K562 (cell line): Measurements from ENCODE around the gene TCL1B. TPM values are rescaled to one million over a fixed set of nuclear protein-coding genes. Genes with fewer than 3 reads are reported as not detected.

Experiments
- ATAC-seq: fragments of 200-7000 bp; cut with Tn5 transposase; 3 replicates; pipeline ENCODE4 v1.9.1; 2020; ENCODE audit warnings: moderate library complexity
- BruUV-seq: library from RNA; stranded (reverse); fragments of 400-500 nt; replicated peaks from 2 replicates; lab custom pipeline; 2021; lab: Mats Ljungman, UMichigan
- CTCF ChIA-PET: fragments of 300-600 bp; formaldehyde crosslinking; extraction: SDS; loops from one replicate; lab custom pipeline; 2021; ENCODE audit warnings: low intra/inter-chr PET ratio; lab: Yijun Ruan, JAX
- POLR2A ChIA-PET: fragments of 300-600, 350-650 bp; sonication (Branson Sonifier 250); formaldehyde crosslinking; extraction: SDS; loops from one replicate; lab custom pipeline; 2021; ENCODE audit warnings: antibody characterized with exemption, inconsistent platforms; lab: Yijun Ruan, JAX
- DNase-seq, 4 experiments: peaks; one replicate each; pipeline versions ENCODE4 v3.0.0 to v3.0.0-alpha.2; 2011 to 2018; ENCODE audit warnings: low spot score in 3 of 4, mixed read lengths in 3 of 4; ENCODE audit errors: extremely low read depth in 1 of 4
- FAIRE-seq: peaks from 2 replicates; lab custom pipeline; 2011; peaks lifted over from hg19 to GRCh38; lab: Jason Lieb, UNC
- H2AFZ ChIP-seq: 2 replicates; pipeline ENCODE4 v1.6.0; 2011; ENCODE audit warnings: low read depth, low read length, control low read depth, inconsistent platforms
- H3K27ac ChIP-seq: fragments of 200-600 bp; 3 replicates; pipeline ENCODE4 v1.8.0; 2011; ENCODE audit warnings: low read depth, mild to moderate bottlenecking, control low read depth, inconsistent platforms, low read length, moderate library complexity, mixed read lengths; ENCODE audit errors: extremely low read depth
- H3K27me3 ChIP-seq, 2 experiments: fragments of 300-600 bp in 1 of 2; 2 replicates in 1 of 2; 3 replicates in 1 of 2; pipeline versions ENCODE4 v1.6.0 to v1.8.0; 2011; ENCODE audit warnings: inconsistent platforms in 2 of 2, low read length in 2 of 2, mild to moderate bottlenecking in 1 of 2, mixed read lengths in 1 of 2, moderate library complexity in 1 of 2; ENCODE audit not compliant: control insufficient read depth in 2 of 2, insufficient read depth in 2 of 2
- H3K36me3 ChIP-seq: fragments of 300-600 bp; 3 replicates; pipeline ENCODE4 v1.8.0; 2011; ENCODE audit warnings: mild to moderate bottlenecking, low read length, inconsistent platforms; ENCODE audit not compliant: control insufficient read depth, insufficient read depth
- H3K4me1 ChIP-seq, 2 experiments: fragments of 200-600 bp in 1 of 2; replicated peaks in 1 of 2; 2 replicates in 1 of 2; 3 replicates in 1 of 2; pipeline versions ENCODE4 v1.5.1 to v1.8.0; 2011; ENCODE audit warnings: inconsistent platforms in 2 of 2, low read length in 2 of 2, mild to moderate bottlenecking in 1 of 2, mixed read lengths in 1 of 2, moderate library complexity in 1 of 2; ENCODE audit not compliant: control insufficient read depth in 2 of 2, insufficient read depth in 2 of 2
- H3K4me2 ChIP-seq: 2 replicates; pipeline ENCODE4 v1.6.1; 2011; ENCODE audit warnings: low read length, control low read depth, inconsistent platforms, mixed read lengths; ENCODE audit not compliant: insufficient read depth
- H3K4me3 ChIP-seq: fragments of 200-600 bp; sonication (generic), shearing (Covaris generic); 2 replicates; pipeline ENCODE4 v1.5.1; 2016; ENCODE audit warnings: control low read depth, inconsistent platforms
- H3K79me2 ChIP-seq: fragments of 200-600 bp; 3 replicates; pipeline ENCODE4 v1.8.0; 2011; ENCODE audit warnings: low read length, inconsistent platforms; ENCODE audit not compliant: control insufficient read depth, insufficient read depth
- H3K9ac ChIP-seq, 2 experiments: 2 replicates each; pipeline versions ENCODE4 v1.6.0 to v1.6.1; 2011; ENCODE audit warnings: low read depth in 2 of 2, low read length in 2 of 2, control low read depth in 1 of 2, inconsistent platforms in 1 of 2, mild to moderate bottlenecking in 1 of 2, mixed read lengths in 1 of 2; ENCODE audit not compliant: insufficient read depth in 1 of 2
- H3K9me1 ChIP-seq: one replicate; pipeline ENCODE4 v1.6.0; 2011; ENCODE audit warnings: inconsistent platforms, mild to moderate bottlenecking, low read length, moderate library complexity; ENCODE audit not compliant: control insufficient read depth, insufficient read depth
- H3K9me3 ChIP-seq: replicated peaks from 2 replicates; pipeline ENCODE4 v1.5.1; 2011; ENCODE audit warnings: low read depth, low read length, inconsistent platforms; ENCODE audit not compliant: control insufficient read depth, insufficient read depth
- H4K20me1 ChIP-seq: replicated peaks from 2 replicates; pipeline ENCODE4 v1.6.1; 2011; ENCODE audit warnings: low read length, inconsistent platforms, mixed read lengths; ENCODE audit not compliant: control insufficient read depth, insufficient read depth
- ATF7 ChIP-seq: fragments of 450-650 bp; IDR thresholded peaks from 2 replicates; pipeline ENCODE4 v1.7.1; 2014; ENCODE audit warnings: mild to moderate bottlenecking, moderate library complexity
- EHMT2 ChIP-seq: fragments of 450-650 bp; IDR thresholded peaks from 2 replicates; pipeline ENCODE4 v1.6.1; 2018; ENCODE audit warnings: antibody characterized with exemption
- FOXM1 ChIP-seq, 2 experiments: fragments of 450-650 bp in 1 of 2; sonication (generic) in 1 of 2; formaldehyde crosslinking in 1 of 2; IDR thresholded peaks; 2 replicates each; pipeline versions ENCODE4 v1.6.1 to v1.9.0; 2017 to 2022; ENCODE audit warnings: low read depth in 2 of 2, mild to moderate bottlenecking in 2 of 2, missing genetic modification reagents in 1 of 2, moderate library complexity in 1 of 2
- HCFC1 ChIP-seq: IDR thresholded peaks from 2 replicates; pipeline ENCODE4 v1.6.1; 2012; ENCODE audit warnings: low read depth, low read length, improper control_type of control experiment
- HDAC3 ChIP-seq: fragments of 450-650 bp; IDR thresholded peaks from 2 replicates; pipeline ENCODE4 v1.6.1; 2018; ENCODE audit warnings: borderline replicate concordance, mild to moderate bottlenecking, moderate library complexity; ENCODE audit not compliant: partially characterized antibody
- KLF10 ChIP-seq: fragments of 250-450 bp; sonication (Bioruptor Pico); IDR thresholded peaks from 2 replicates; pipeline ENCODE4 v1.6.1; 2021; ENCODE audit warnings: matching md5 sums
- SOX6 ChIP-seq: fragments of 450-650 bp; IDR thresholded peaks from 2 replicates; pipeline ENCODE4 v1.6.1; 2014; ENCODE audit warnings: mild to moderate bottlenecking
- ZNF146 ChIP-seq: IDR thresholded peaks from one replicate; pipeline ENCODE4 v1.6.1; 2018; ENCODE audit warnings: missing compliant biosample characterization; ENCODE audit not compliant: unreplicated experiment
- ZNF174 ChIP-seq: fragments of 250-450 bp; sonication (Bioruptor Pico); IDR thresholded peaks from 2 replicates; pipeline ENCODE4 v1.4.0; 2020; ENCODE audit warnings: mild to moderate bottlenecking
- WGBS: fragments of 100-300 bp; shearing (Covaris generic); methylation state at CpG from one replicate; pipeline ENCODE4 v1.1.6; 2016; ENCODE audit warnings: low coverage, mixed read lengths; ENCODE audit not compliant: insufficient coverage; ENCODE audit errors: missing lambda C conversion rate; 5-methylcytosine and 5-hydroxymethylcytosine counted together
- in situ Hi-C: fragments of 300-500 bp; cut with MboI; formaldehyde crosslinking; loops from 4 replicates; pipeline ENCODE4 v1.15.0; 2018; ENCODE audit warnings: inconsistent platforms, mixed read lengths
- intact Hi-C: fragments of 100-400 bp; cut with micrococcal nuclease; formaldehyde crosslinking; loops from 2 replicates; pipeline ENCODE4 v1.14.2; 2022
- polyA plus RNA-seq, 8 experiments: library from polyadenylated mRNA; depleted of rRNA in 4 of 8; stranded (reverse) in 5 of 8; unstranded in 3 of 8; fragments of >200 nt; fragmentation: Nextera tagmentation in 2 of 8; fragmentation: Illumina TruSeq in 1 of 8; extraction: Ambion mirVana in 2 of 8; extraction: Trizol in 1 of 8; gene quantifications; 2 replicates each; pipeline versions ENCODE4 v1.2.1 to v1.2.3, GENCODE V29; 2011 to 2014; ENCODE audit warnings: inconsistent platforms in 1 of 8, missing spikeins in 1 of 8
- total RNA-seq, 7 experiments: library from RNA; depleted of rRNA in 6 of 7; stranded (reverse); fragments of >200 nt in 6 of 7; fragmentation: Illumina TruSeq in 2 of 7; extraction: Trizol in 2 of 7; gene quantifications; 2 replicates each; pipeline versions ENCODE4 v1.2.1 to v1.2.3, GENCODE V29; 2011 to 2021; ENCODE audit warnings: low replicate concordance in 1 of 7
- TF ChIP-seq, protein P1 (sequence below): sonication (generic); formaldehyde crosslinking; IDR thresholded peaks from 2 replicates; pipeline ENCODE4 v1.8.0; 2022; ENCODE audit warnings: mild to moderate bottlenecking, missing genetic modification reagents
- TF ChIP-seq, protein P2 (sequence below): sonication (generic); formaldehyde crosslinking; IDR thresholded peaks from 2 replicates; pipeline ENCODE4 v1.8.1; 2022; ENCODE audit warnings: missing genetic modification reagents
- TF ChIP-seq, protein P3 (sequence below): fragments of 250-450 bp; sonication (Bioruptor Pico); IDR thresholded peaks from 2 replicates; pipeline ENCODE4 v1.4.0; 2020

TCL1B gene
- total and polyA plus RNA-seq, 9 of the 15 experiments (the other 6 are each of a cell fraction or from before 2014, with no cell fraction given), result not detected

DNA sequence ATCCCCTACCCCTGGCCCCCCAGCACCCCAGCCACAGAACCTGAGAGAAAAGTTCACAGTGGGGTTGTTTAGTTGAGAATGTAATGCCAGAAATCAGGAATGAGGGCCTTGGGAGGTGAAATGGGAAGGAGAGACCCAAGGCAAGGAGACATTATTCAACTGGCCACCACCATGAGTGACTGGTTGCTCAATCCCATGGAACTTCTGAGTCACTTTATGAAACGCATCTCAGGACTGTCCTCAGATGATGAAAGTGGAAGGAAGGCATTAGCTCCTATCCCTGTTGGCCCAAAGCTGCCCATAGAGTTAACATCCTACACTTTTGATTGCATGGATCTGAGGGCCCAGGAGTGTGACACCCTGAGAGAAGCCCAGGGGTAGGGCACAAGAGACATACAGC is 53.1 kb downstream of the TCL1B start:
- no peak overlapping the region for H3K4me3 ChIP-seq
- no peak for ATAC-seq
- BruUV-seq, result no TSS peak
- intact Hi-C loops, result no loop called here
- in situ Hi-C loops, result no loop called here
- H3K4me2 ChIP-seq, result no peak overlapping the region
- no peaks in the 10 kb centered on the region for H3K9me1 ChIP-seq
- H3K9me3 ChIP-seq, result no peaks in the 10 kb centered on the region
- WGBS, result 0% methylated on average over 1 of the region's 1 CpG
- CTCF ChIA-PET, result no interaction called here
- no peak overlapping the region for H3K9ac ChIP-seq
- DNase-seq, result no peak
- no peak overlapping the region for H3K27ac ChIP-seq
- POLR2A ChIA-PET, result no interaction called here
- FAIRE-seq, result no peak
- H3K36me3 ChIP-seq, result no peaks in the 10 kb centered on the region
- no peaks in the 10 kb centered on the region for H4K20me1 ChIP-seq
- no peaks in the 10 kb centered on the region for H3K4me1 ChIP-seq
- no peak for TF ChIP-seq KLF10 (CRISPR knock-in tag)
- no peak for TF ChIP-seq FOXM1 (IDR thresholded peaks at IDR 0.05; ENCODE audit: low read depth)
- no peak for TF ChIP-seq FOXM1 (CRISPR knock-in tag; IDR thresholded peaks at IDR 0.05; ENCODE audit: low read depth)
- TF ChIP-seq ZNF174, result no peak
- TF ChIP-seq HDAC3, result no peak
- TF ChIP-seq, protein P1, sequence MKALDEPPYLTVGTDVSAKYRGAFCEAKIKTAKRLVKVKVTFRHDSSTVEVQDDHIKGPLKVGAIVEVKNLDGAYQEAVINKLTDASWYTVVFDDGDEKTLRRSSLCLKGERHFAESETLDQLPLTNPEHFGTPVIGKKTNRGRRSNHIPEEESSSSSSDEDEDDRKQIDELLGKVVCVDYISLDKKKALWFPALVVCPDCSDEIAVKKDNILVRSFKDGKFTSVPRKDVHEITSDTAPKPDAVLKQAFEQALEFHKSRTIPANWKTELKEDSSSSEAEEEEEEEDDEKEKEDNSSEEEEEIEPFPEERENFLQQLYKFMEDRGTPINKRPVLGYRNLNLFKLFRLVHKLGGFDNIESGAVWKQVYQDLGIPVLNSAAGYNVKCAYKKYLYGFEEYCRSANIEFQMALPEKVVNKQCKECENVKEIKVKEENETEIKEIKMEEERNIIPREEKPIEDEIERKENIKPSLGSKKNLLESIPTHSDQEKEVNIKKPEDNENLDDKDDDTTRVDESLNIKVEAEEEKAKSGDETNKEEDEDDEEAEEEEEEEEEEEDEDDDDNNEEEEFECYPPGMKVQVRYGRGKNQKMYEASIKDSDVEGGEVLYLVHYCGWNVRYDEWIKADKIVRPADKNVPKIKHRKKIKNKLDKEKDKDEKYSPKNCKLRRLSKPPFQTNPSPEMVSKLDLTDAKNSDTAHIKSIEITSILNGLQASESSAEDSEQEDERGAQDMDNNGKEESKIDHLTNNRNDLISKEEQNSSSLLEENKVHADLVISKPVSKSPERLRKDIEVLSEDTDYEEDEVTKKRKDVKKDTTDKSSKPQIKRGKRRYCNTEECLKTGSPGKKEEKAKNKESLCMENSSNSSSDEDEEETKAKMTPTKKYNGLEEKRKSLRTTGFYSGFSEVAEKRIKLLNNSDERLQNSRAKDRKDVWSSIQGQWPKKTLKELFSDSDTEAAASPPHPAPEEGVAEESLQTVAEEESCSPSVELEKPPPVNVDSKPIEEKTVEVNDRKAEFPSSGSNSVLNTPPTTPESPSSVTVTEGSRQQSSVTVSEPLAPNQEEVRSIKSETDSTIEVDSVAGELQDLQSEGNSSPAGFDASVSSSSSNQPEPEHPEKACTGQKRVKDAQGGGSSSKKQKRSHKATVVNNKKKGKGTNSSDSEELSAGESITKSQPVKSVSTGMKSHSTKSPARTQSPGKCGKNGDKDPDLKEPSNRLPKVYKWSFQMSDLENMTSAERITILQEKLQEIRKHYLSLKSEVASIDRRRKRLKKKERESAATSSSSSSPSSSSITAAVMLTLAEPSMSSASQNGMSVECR (CRISPR knock-in tag), result no peak
- TF ChIP-seq, protein P2, sequence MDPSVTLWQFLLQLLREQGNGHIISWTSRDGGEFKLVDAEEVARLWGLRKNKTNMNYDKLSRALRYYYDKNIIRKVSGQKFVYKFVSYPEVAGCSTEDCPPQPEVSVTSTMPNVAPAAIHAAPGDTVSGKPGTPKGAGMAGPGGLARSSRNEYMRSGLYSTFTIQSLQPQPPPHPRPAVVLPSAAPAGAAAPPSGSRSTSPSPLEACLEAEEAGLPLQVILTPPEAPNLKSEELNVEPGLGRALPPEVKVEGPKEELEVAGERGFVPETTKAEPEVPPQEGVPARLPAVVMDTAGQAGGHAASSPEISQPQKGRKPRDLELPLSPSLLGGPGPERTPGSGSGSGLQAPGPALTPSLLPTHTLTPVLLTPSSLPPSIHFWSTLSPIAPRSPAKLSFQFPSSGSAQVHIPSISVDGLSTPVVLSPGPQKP (CRISPR knock-in tag), result no peak
- no peak for TF ChIP-seq ATF7
- no peak for TF ChIP-seq EHMT2
- no peak for TF ChIP-seq SOX6
- TF ChIP-seq HCFC1, result no peak
- TF ChIP-seq, protein P3, sequence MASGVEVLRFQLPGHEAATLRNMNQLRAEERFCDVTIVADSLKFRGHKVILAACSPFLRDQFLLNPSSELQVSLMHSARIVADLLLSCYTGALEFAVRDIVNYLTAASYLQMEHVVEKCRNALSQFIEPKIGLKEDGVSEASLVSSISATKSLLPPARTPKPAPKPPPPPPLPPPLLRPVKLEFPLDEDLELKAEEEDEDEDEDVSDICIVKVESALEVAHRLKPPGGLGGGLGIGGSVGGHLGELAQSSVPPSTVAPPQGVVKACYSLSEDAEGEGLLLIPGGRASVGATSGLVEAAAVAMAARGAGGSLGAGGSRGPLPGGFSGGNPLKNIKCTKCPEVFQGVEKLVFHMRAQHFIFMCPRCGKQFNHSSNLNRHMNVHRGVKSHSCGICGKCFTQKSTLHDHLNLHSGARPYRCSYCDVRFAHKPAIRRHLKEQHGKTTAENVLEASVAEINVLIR (CRISPR knock-in tag), result no peak
- TF ChIP-seq ZNF146 (CRISPR knock-in tag), result no peak
- no peaks in the 10 kb centered on the region for H3K79me2 ChIP-seq
- no peaks in the 10 kb centered on the region for H3K27me3 ChIP-seq
- no peak overlapping the region for H2AFZ ChIP-seq
